GM23338 (cell line): ENCODE results near the gene DNM2. TPM values are rescaled to one million over a fixed set of nuclear protein-coding genes. Genes with fewer than 3 reads are reported as not detected.

ENCODE experiments used
- ATAC-seq: fragments of 200-7000 bp; cut with Tn5 transposase; 3 replicates; pipeline ENCODE4 v1.9.1; 2020
- DNase-seq: peaks from one replicate; pipeline ENCODE4 v3.0.0-alpha.2; 2015; ENCODE audit warnings: low spot score
- H2AFZ ChIP-seq: fragments of 200-600 bp; sonication (generic); 2 replicates; pipeline ENCODE4 v1.8.0; 2016; ENCODE audit warnings: antibody characterized with exemption, mild to moderate bottlenecking, moderate library complexity
- H3F3A ChIP-seq: fragments of 200-600 bp; sonication (generic); replicated peaks from 2 replicates; pipeline ENCODE4 v1.8.0; 2017; ENCODE audit warnings: antibody characterized with exemption, mixed run types, low read depth
- H3K27ac ChIP-seq: fragments of 200-600 bp; sonication (generic); 2 replicates; pipeline ENCODE4 v1.6.1; 2016; ENCODE audit warnings: low read depth
- H3K27me3 ChIP-seq: fragments of 200-600 bp; sonication (generic); 2 replicates; pipeline ENCODE4 v1.8.0; 2016; ENCODE audit warnings: mild to moderate bottlenecking, mixed run types, moderate library complexity; ENCODE audit not compliant: insufficient read depth
- H3K36me3 ChIP-seq: fragments of 200-600 bp; sonication (generic); 2 replicates; pipeline ENCODE4 v1.8.0; 2016; ENCODE audit warnings: mild to moderate bottlenecking; ENCODE audit not compliant: insufficient read depth
- H3K4me1 ChIP-seq: fragments of 200-600 bp; sonication (generic); 2 replicates; pipeline ENCODE4 v1.8.0; 2016; ENCODE audit warnings: mild to moderate bottlenecking, moderate library complexity; ENCODE audit not compliant: insufficient read depth
- H3K4me2 ChIP-seq: fragments of 200-600 bp; sonication (generic); 2 replicates; pipeline ENCODE4 v1.7.1; 2017; ENCODE audit warnings: mixed run types
- H3K4me3 ChIP-seq: fragments of 200-600 bp; sonication (generic); 2 replicates; pipeline ENCODE4 v1.6.1; 2016; ENCODE audit warnings: mixed run types
- H3K79me2 ChIP-seq: fragments of 200-600 bp; sonication (generic); replicated peaks from 2 replicates; pipeline ENCODE4 v1.8.0; 2017; ENCODE audit warnings: mild to moderate bottlenecking; ENCODE audit not compliant: insufficient read depth
- H3K9me2 ChIP-seq: fragments of 200-600 bp; sonication (generic); 2 replicates; pipeline ENCODE4 v1.8.0; 2017; ENCODE audit not compliant: insufficient read depth
- H4K20me1 ChIP-seq: fragments of 200-600 bp; sonication (generic); replicated peaks from 2 replicates; pipeline ENCODE4 v1.8.0; 2017; ENCODE audit warnings: mild to moderate bottlenecking; ENCODE audit not compliant: insufficient read depth
- H3K27ac Mint-ChIP-seq: 2 replicates; pipeline ENCODE4 v1.8.0; 2020; ENCODE audit warnings: inconsistent platforms, mild to moderate bottlenecking, moderate library complexity, mixed read lengths
- H3K27me3 Mint-ChIP-seq: 3 replicates; pipeline ENCODE4 v1.8.0; 2022; ENCODE audit warnings: low read depth, mild to moderate bottlenecking, moderate library complexity, mixed read lengths, inconsistent platforms; ENCODE audit not compliant: insufficient read depth, poor library complexity
- H3K36me3 Mint-ChIP-seq: 3 replicates; pipeline ENCODE4 v1.8.0; 2021; ENCODE audit warnings: low read depth, mild to moderate bottlenecking, inconsistent platforms, moderate library complexity, mixed read lengths
- H3K4me1 Mint-ChIP-seq: 3 replicates; pipeline ENCODE4 v1.8.0; 2020; ENCODE audit warnings: mild to moderate bottlenecking, inconsistent platforms, mixed read lengths
- H3K4me3 Mint-ChIP-seq: 3 replicates; pipeline ENCODE4 v1.8.0; 2021; ENCODE audit warnings: moderate library complexity, mild to moderate bottlenecking, inconsistent platforms, mixed read lengths
- H3K9me3 Mint-ChIP-seq: 3 replicates; pipeline ENCODE4 v1.8.0; 2020; ENCODE audit warnings: moderate library complexity, mild to moderate bottlenecking, inconsistent platforms, mixed read lengths
- CREB1 ChIP-seq: fragments of 250-450 bp; sonication (Bioruptor Pico); IDR thresholded peaks from 2 replicates; pipeline ENCODE4 v1.5.0; 2020; ENCODE audit warnings: low read depth, mild to moderate bottlenecking, moderate library complexity
- EZH2phosphoT487 ChIP-seq: fragments of 200-600 bp; sonication (generic); IDR thresholded peaks from one replicate; pipeline ENCODE4 v1.8.1; 2018; ENCODE audit warnings: antibody characterized with exemption; ENCODE audit not compliant: unreplicated experiment
- JUNB ChIP-seq: IDR thresholded peaks from one replicate; pipeline ENCODE4 v1.6.1; 2016; ENCODE audit warnings: antibody characterized with exemption; ENCODE audit not compliant: unreplicated experiment
- NANOG ChIP-seq: IDR thresholded peaks from 2 replicates; pipeline ENCODE4 v1.6.1; 2016; ENCODE audit warnings: antibody characterized with exemption, borderline replicate concordance
- POLR2AphosphoS5 ChIP-seq: IDR thresholded peaks from 2 replicates; pipeline ENCODE4 v1.6.1; 2016; ENCODE audit warnings: antibody characterized with exemption, low read depth
- STAT1 ChIP-seq: IDR thresholded peaks from one replicate; pipeline ENCODE4 v1.6.1; 2016; ENCODE audit warnings: antibody characterized with exemption; ENCODE audit not compliant: unreplicated experiment
- ZNF114 ChIP-seq: fragments of 250-450 bp; sonication (Bioruptor Pico); IDR thresholded peaks from 2 replicates; pipeline ENCODE4 v1.5.0; 2020; ENCODE audit warnings: mild to moderate bottlenecking, moderate library complexity
- polyA plus RNA-seq: library from polyadenylated mRNA; unstranded; fragments of >200 nt; fragmentation: Nextera tagmentation; extraction: Ambion mirVana; gene quantifications from 2 replicates; pipeline ENCODE4 v1.2.1, GENCODE V29; 2016
- total RNA-seq: library from RNA; depleted of rRNA; stranded (reverse); fragments of >200 nt; shearing (Covaris generic); gene quantifications from 2 replicates; pipeline ENCODE4 v1.2.3, GENCODE V29; 2014
- TF ChIP-seq, protein P1 (sequence below): fragments of 250-450 bp; sonication (Bioruptor Pico); IDR thresholded peaks from 2 replicates; pipeline ENCODE4 v1.5.0; 2020; ENCODE audit warnings: mild to moderate bottlenecking, moderate library complexity
- TF ChIP-seq, protein P2 (sequence below), 2 experiments: fragments of 200-600 bp in 1 of 2; sonication (generic) in 1 of 2; conservative IDR thresholded peaks; 2 replicates each; pipeline versions ENCODE4 v1.5.1 to v1.6.1; 2016 to 2017; ENCODE audit warnings: antibody characterized with exemption in 2 of 2, low read depth in 2 of 2, mild to moderate bottlenecking in 2 of 2, moderate library complexity in 1 of 2
- TF ChIP-seq, protein P3 (sequence below): IDR thresholded peaks from one replicate; pipeline ENCODE4 v1.6.1; 2018; ENCODE audit warnings: antibody characterized with exemption; ENCODE audit not compliant: unreplicated experiment
- TF ChIP-seq, protein P4 (sequence below): IDR thresholded peaks from 2 replicates; pipeline ENCODE4 v1.6.1; 2016; ENCODE audit warnings: antibody characterized with exemption

DNM2 gene
- total and polyA plus RNA-seq, 2 experiments from 2014 or later, result 40.7 to 138 TPM

DNA sequence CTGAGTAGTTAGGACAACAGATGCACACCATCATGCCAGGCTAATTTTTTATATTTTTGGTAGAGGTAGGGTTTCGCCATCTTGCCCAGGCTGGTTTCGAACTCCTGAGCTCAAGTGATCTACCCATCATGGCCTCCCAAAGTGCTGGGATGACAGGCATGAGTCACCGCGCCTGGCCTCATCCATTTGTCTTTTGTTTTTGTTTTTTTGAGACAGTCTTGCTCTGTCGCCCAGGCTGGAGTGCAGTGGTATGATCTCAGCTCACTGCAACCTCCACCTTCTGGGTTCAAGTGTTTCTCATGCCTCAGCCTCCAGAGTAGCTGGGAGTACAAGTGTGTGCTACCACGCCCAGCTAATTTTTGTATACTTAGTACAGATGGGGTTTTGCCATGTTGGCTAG, 57.0 kb downstream of the DNM2 start (continued):
- TF ChIP-seq, protein P1, sequence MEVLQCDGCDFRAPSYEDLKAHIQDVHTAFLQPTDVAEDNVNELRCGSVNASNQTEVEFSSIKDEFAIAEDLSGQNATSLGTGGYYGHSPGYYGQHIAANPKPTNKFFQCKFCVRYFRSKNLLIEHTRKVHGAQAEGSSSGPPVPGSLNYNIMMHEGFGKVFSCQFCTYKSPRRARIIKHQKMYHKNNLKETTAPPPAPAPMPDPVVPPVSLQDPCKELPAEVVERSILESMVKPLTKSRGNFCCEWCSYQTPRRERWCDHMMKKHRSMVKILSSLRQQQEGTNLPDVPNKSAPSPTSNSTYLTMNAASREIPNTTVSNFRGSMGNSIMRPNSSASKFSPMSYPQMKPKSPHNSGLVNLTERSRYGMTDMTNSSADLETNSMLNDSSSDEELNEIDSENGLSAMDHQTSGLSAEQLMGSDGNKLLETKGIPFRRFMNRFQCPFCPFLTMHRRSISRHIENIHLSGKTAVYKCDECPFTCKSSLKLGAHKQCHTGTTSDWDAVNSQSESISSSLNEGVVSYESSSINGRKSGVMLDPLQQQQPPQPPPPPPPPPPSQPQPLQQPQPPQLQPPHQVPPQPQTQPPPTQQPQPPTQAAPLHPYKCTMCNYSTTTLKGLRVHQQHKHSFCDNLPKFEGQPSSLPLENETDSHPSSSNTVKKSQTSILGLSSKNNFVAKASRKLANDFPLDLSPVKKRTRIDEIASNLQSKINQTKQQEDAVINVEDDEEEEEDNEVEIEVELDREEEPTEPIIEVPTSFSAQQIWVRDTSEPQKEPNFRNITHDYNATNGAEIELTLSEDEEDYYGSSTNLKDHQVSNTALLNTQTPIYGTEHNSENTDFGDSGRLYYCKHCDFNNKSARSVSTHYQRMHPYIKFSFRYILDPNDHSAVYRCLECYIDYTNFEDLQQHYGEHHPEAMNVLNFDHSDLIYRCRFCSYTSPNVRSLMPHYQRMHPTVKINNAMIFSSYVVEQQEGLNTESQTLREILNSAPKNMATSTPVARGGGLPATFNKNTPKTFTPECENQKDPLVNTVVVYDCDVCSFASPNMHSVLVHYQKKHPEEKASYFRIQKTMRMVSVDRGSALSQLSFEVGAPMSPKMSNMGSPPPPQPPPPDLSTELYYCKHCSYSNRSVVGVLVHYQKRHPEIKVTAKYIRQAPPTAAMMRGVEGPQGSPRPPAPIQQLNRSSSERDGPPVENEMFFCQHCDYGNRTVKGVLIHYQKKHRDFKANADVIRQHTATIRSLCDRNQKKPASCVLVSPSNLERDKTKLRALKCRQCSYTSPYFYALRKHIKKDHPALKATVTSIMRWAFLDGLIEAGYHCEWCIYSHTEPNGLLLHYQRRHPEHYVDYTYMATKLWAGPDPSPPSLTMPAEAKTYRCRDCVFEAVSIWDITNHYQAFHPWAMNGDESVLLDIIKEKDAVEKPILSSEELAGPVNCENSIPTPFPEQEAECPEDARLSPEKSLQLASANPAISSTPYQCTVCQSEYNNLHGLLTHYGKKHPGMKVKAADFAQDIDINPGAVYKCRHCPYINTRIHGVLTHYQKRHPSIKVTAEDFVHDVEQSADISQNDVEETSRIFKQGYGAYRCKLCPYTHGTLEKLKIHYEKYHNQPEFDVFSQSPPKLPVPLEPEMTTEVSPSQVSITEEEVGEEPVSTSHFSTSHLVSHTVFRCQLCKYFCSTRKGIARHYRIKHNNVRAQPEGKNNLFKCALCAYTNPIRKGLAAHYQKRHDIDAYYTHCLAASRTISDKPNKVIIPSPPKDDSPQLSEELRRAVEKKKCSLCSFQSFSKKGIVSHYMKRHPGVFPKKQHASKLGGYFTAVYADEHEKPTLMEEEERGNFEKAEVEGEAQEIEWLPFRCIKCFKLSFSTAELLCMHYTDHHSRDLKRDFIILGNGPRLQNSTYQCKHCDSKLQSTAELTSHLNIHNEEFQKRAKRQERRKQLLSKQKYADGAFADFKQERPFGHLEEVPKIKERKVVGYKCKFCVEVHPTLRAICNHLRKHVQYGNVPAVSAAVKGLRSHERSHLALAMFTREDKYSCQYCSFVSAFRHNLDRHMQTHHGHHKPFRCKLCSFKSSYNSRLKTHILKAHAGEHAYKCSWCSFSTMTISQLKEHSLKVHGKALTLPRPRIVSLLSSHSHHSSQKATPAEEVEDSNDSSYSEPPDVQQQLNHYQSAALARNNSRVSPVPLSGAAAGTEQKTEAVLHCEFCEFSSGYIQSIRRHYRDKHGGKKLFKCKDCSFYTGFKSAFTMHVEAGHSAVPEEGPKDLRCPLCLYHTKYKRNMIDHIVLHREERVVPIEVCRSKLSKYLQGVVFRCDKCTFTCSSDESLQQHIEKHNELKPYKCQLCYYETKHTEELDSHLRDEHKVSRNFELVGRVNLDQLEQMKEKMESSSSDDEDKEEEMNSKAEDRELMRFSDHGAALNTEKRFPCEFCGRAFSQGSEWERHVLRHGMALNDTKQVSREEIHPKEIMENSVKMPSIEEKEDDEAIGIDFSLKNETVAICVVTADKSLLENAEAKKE (CRISPR knock-in tag), result no peak
- TF ChIP-seq NANOG, result no peak
- no peak for TF ChIP-seq EZH2phosphoT487
- TF ChIP-seq, protein P2, sequence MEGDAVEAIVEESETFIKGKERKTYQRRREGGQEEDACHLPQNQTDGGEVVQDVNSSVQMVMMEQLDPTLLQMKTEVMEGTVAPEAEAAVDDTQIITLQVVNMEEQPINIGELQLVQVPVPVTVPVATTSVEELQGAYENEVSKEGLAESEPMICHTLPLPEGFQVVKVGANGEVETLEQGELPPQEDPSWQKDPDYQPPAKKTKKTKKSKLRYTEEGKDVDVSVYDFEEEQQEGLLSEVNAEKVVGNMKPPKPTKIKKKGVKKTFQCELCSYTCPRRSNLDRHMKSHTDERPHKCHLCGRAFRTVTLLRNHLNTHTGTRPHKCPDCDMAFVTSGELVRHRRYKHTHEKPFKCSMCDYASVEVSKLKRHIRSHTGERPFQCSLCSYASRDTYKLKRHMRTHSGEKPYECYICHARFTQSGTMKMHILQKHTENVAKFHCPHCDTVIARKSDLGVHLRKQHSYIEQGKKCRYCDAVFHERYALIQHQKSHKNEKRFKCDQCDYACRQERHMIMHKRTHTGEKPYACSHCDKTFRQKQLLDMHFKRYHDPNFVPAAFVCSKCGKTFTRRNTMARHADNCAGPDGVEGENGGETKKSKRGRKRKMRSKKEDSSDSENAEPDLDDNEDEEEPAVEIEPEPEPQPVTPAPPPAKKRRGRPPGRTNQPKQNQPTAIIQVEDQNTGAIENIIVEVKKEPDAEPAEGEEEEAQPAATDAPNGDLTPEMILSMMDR (conservative IDR thresholded peaks at IDR 0.05; ENCODE audit: low read depth in 2 of 2), result no peak

DNA sequence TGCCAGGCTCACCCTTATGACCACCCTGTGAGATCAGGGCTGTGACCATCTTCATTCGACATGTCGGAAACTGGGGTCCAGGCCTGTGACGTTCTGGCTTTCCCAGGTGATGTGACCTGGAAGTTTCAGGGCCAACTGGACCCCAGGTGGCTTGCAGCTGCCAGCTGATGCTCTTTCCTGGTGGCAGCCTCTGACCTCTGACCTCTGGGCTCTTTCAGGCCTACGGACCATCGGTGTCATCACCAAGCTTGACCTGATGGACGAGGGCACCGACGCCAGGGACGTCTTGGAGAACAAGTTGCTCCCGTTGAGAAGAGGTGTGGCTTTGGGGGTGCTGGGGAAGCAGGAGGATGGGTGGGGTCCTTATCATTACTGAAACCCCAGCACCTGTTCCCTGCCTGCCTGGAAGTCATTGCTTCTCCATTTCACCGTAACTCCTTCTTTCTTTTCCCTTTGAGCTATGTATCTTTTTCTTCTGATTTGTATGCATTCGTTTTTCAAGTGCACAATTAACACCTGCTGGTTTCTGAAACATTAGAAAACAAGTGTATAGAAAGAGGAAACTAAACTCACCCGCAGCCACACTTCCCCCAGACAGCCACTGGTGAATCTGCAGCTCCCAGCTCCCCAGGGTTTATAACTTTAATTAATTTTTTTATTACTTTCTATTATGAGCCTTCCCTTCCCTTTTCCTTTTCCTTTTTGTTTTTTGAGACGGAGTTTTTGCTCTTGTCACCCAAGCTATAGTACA, 59.2 kb downstream of the DNM2 start:
- TF ChIP-seq, protein P3, sequence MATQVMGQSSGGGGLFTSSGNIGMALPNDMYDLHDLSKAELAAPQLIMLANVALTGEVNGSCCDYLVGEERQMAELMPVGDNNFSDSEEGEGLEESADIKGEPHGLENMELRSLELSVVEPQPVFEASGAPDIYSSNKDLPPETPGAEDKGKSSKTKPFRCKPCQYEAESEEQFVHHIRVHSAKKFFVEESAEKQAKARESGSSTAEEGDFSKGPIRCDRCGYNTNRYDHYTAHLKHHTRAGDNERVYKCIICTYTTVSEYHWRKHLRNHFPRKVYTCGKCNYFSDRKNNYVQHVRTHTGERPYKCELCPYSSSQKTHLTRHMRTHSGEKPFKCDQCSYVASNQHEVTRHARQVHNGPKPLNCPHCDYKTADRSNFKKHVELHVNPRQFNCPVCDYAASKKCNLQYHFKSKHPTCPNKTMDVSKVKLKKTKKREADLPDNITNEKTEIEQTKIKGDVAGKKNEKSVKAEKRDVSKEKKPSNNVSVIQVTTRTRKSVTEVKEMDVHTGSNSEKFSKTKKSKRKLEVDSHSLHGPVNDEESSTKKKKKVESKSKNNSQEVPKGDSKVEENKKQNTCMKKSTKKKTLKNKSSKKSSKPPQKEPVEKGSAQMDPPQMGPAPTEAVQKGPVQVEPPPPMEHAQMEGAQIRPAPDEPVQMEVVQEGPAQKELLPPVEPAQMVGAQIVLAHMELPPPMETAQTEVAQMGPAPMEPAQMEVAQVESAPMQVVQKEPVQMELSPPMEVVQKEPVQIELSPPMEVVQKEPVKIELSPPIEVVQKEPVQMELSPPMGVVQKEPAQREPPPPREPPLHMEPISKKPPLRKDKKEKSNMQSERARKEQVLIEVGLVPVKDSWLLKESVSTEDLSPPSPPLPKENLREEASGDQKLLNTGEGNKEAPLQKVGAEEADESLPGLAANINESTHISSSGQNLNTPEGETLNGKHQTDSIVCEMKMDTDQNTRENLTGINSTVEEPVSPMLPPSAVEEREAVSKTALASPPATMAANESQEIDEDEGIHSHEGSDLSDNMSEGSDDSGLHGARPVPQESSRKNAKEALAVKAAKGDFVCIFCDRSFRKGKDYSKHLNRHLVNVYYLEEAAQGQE, result no peak
- TF ChIP-seq, protein P4, sequence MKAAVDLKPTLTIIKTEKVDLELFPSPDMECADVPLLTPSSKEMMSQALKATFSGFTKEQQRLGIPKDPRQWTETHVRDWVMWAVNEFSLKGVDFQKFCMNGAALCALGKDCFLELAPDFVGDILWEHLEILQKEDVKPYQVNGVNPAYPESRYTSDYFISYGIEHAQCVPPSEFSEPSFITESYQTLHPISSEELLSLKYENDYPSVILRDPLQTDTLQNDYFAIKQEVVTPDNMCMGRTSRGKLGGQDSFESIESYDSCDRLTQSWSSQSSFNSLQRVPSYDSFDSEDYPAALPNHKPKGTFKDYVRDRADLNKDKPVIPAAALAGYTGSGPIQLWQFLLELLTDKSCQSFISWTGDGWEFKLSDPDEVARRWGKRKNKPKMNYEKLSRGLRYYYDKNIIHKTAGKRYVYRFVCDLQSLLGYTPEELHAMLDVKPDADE, result no peak
- no peak for TF ChIP-seq JUNB
- TF ChIP-seq CREB1 (CRISPR knock-in tag), result no peak
- no peak for TF ChIP-seq ZNF114 (CRISPR knock-in tag)
- TF ChIP-seq NANOG, result no peak
- no peak for TF ChIP-seq STAT1
- TF ChIP-seq POLR2AphosphoS5, result no peak
- TF ChIP-seq EZH2phosphoT487, result no peak
- Mint-ChIP-seq H3K9me3 (no peaks in the 10 kb centered on the region), H3K27ac (no peak overlapping the region), H3K27me3 (peaks cover 6% of the 10 kb centered on the region), H3K4me1 (no peaks in the 10 kb centered on the region), H3K36me3 (peaks cover 50% of the 10 kb centered on the region), H3K4me3 (no peak overlapping the region)
- Histone ChIP-seq H2AFZ (no peak overlapping the region), H4K20me1 (no peaks in the 10 kb centered on the region), H3K4me2 (no peak overlapping the region), H3K36me3 (peaks cover 15% of the 10 kb centered on the region), H3K79me2 (no peaks in the 10 kb centered on the region), H3K4me3 (no peak overlapping the region), H3K27ac (no peak overlapping the region), H3K4me1 (no peaks in the 10 kb centered on the region), H3K27me3 (no peaks in the 10 kb centered on the region), H3F3A (peaks cover 4% of the 10 kb centered on the region; the same call in 1 of the 2 replicates), H3K9me2 (no peaks in the 10 kb centered on the region)
- DNase-seq, result no peak
- ATAC-seq, result no peak
